Esophagus muscularis mucosa (tissue), 4 donors: ENCODE data around the gene THRA. TPM values are rescaled to one million over a fixed set of nuclear protein-coding genes. Genes with fewer than 3 reads are reported as not detected.

ENCODE experiments used
- DNase-seq: peaks from one replicate; pipeline ENCODE4 v3.0.0-alpha.2; 2017; ENCODE audit errors: extremely low spot score
- H3K27ac ChIP-seq, 4 donors: fragments of 200-600 bp; sonication (generic); replicated peaks in 1 of 4; 1 replicate in 3 of 4; 2 replicates in 1 of 4; pipeline ENCODE4 v1.5.1; 2016 to 2019; ENCODE audit warnings: mild to moderate bottlenecking in 1 of 4
- H3K27me3 ChIP-seq, 4 donors: fragments of 200-600 bp; sonication (generic); one replicate each; pipeline versions ENCODE4 v1.5.1 to v1.6.0; 2016 to 2019
- H3K36me3 ChIP-seq, 4 donors: fragments of 200-600 bp; sonication (generic); one replicate each; pipeline ENCODE4 v1.5.1; 2016 to 2019
- H3K4me1 ChIP-seq, 4 donors: fragments of 200-600 bp; sonication (generic); one replicate each; pipeline ENCODE4 v1.5.1; 2016 to 2019
- H3K4me3 ChIP-seq, 4 donors: fragments of 200-600 bp; sonication (generic); 1 replicate in 2 of 4; 2 replicates in 2 of 4; pipeline ENCODE4 v1.5.1; 2016 to 2019; ENCODE audit warnings: mild to moderate bottlenecking in 4 of 4, moderate library complexity in 1 of 4
- H3K9me3 ChIP-seq, 4 donors: fragments of 200-600 bp; sonication (generic); 1 replicate in 3 of 4; 2 replicates in 1 of 4; pipeline ENCODE4 v1.5.1; 2016 to 2019
- CTCF ChIP-seq, 3 experiments: fragments of 200-600 bp in 2 of 3; fragments of 450-650 bp in 1 of 3; sonication (generic) in 2 of 3; IDR thresholded peaks; one replicate each; pipeline ENCODE4 v1.5.1; 2017 to 2019; ENCODE audit warnings: antibody characterized with exemption in 3 of 3, mild to moderate bottlenecking in 2 of 3, moderate library complexity in 1 of 3
- EP300 ChIP-seq: sonication (generic); formaldehyde crosslinking; IDR thresholded peaks from one replicate; pipeline ENCODE4 v1.6.1; 2017; ENCODE audit warnings: antibody characterized with exemption
- POLR2A ChIP-seq: fragments of 450-650 bp; IDR thresholded peaks from one replicate; pipeline ENCODE4 v1.6.1; 2017; ENCODE audit warnings: antibody characterized with exemption, moderate library complexity, mild to moderate bottlenecking, low read depth
- POLR2AphosphoS5 ChIP-seq, 2 donors: sonication (generic); formaldehyde crosslinking; IDR thresholded peaks; one replicate each; pipeline ENCODE4 v1.6.1; 2017; ENCODE audit warnings: antibody characterized with exemption in 2 of 2
- WGBS: methylation state at CpG from one replicate; pipeline ENCODE4 v1.1.5; 2018; 5-methylcytosine and 5-hydroxymethylcytosine counted together
- intact Hi-C: fragments of 100-400 bp; cut with DNase I; formaldehyde crosslinking; loops from one replicate; pipeline ENCODE4 v1.15.1; 2023
- total RNA-seq, 4 donors: library from RNA; depleted of rRNA; stranded (reverse); fragments of >200 nt; gene quantifications; one replicate each; pipeline versions ENCODE4 v1.1.0 to v1.2.1, GENCODE V29; 2016

Gene THRA
- total RNA-seq, 4 donors from 2014 or later, result 69.7 to 112 (median 85.2) TPM

GRCh38 chr17:40025991-40026815, 36.6 kb upstream of the THRA start:
- DNase-seq, result no peak
- Histone ChIP-seq H3K27me3 (no peaks in the 10 kb centered on the region), H3K27ac (peak overlapping the region in 3 of 4 donors; percentile 28 to 56 (median 42)), H3K4me3 (no peak overlapping the region), H3K9me3 (no peaks in the 10 kb centered on the region), H3K36me3 (peaks cover 46 to 94% (median 85%) of the 10 kb centered on the region in 4 donors), H3K4me1 (peaks cover 27 to 69% (median 63%) of the 10 kb centered on the region in 4 donors)
- 57% methylated on average over 19 of the region's 22 CpGs for WGBS
- intact Hi-C loops, result no loop called here
- TF ChIP-seq CTCF (IDR thresholded peaks at IDR 0.05), result no peak
- no peak for TF ChIP-seq POLR2A
- no peak for TF ChIP-seq EP300
- TF ChIP-seq POLR2AphosphoS5 (IDR thresholded peaks at IDR 0.05), result no peak

- TF ChIP-seq CTCF (IDR thresholded peaks at IDR 0.05) (peak; percentile 87 to 96 (median 95)), POLR2A (no peak), EP300 (no peak), POLR2AphosphoS5 (IDR thresholded peaks at IDR 0.05) (peak in 1 of 2 donors; percentile 68)
- H3K9me3 ChIP-seq, result no peaks in the 10 kb centered on the region
- peak; percentile 95 for DNase-seq
- 43% methylated on average over 13 of the region's 33 CpGs for WGBS
- H3K4me1 ChIP-seq, result peaks cover 31 to 69% (median 63%) of the 10 kb centered on the region in 4 donors
- H3K27me3 ChIP-seq, result no peaks in the 10 kb centered on the region
- intact Hi-C loops, result no loop called here
- peaks cover 48 to 94% (median 84%) of the 10 kb centered on the region in 4 donors for H3K36me3 ChIP-seq
- peak overlapping the region in 3 of 4 donors; percentile 28 to 56 (median 42) for H3K27ac ChIP-seq
- H3K4me3 ChIP-seq, result no peak overlapping the region
These were observed 35.8 kb upstream of the THRA start for GRCh38 chr17:40026816-40027613.

- WGBS, result 82% methylated on average over 5 of the region's 5 CpGs
- TF ChIP-seq EP300 (no peak), POLR2AphosphoS5 (IDR thresholded peaks at IDR 0.05) (no peak), CTCF (IDR thresholded peaks at IDR 0.05) (no peak), POLR2A (no peak)
- no peak for DNase-seq
- no peak overlapping the region for H3K4me3 ChIP-seq
- no peaks in the 10 kb centered on the region for H3K27me3 ChIP-seq
- H3K4me1 ChIP-seq, result peaks cover 35 to 69% (median 62%) of the 10 kb centered on the region in 4 donors
- peak overlapping the region in 3 of 4 donors; percentile 28 to 56 (median 42) for H3K27ac ChIP-seq
- no peaks in the 10 kb centered on the region for H3K9me3 ChIP-seq
- intact Hi-C loops, result no loop called here
- peaks cover 47 to 94% (median 84%) of the 10 kb centered on the region in 4 donors for H3K36me3 ChIP-seq
These were observed 35.2 kb upstream of the THRA start for GRCh38 chr17:40027614-40028012.

- Histone ChIP-seq H3K4me3 (no peak overlapping the region), H3K9me3 (no peaks in the 10 kb centered on the region), H3K27me3 (no peaks in the 10 kb centered on the region), H3K27ac (no peak overlapping the region), H3K4me1 (peaks cover 36 to 69% (median 62%) of the 10 kb centered on the region in 4 donors), H3K36me3 (peaks cover 50 to 94% (median 84%) of the 10 kb centered on the region in 4 donors)
- no peak for TF ChIP-seq POLR2A
- no peak for TF ChIP-seq POLR2AphosphoS5 (IDR thresholded peaks at IDR 0.05)
- TF ChIP-seq CTCF (IDR thresholded peaks at IDR 0.05), result no peak
- TF ChIP-seq EP300, result no peak
- no peak for DNase-seq
- 93% methylated on average over 12 of the region's 13 CpGs for WGBS
- intact Hi-C loops, result no loop called here
These were observed 34.2 kb upstream of the THRA start for GRCh38 chr17:40028595-40028994.
